Ecto neural progenitor cell (in vitro differentiated cells): ENCODE results near the gene DGCR6L.
A peak's percentile ranks its signal among the peaks of the same experiment; 100 is the strongest.
"Not testable (repeated sequence)": the region's sequence is repeated elsewhere in the genome, so short reads cannot be mapped to it uniquely, and the experiment has no call there.

Source experiments
- DNase-seq: peaks from one replicate; pipeline ENCODE4 v3.0.0-alpha.2; 2018; ENCODE audit warnings: low spot score

DGCR6L gene

GRCh38 chr22:20308806-20309650, 10.8 kb downstream of the DGCR6L start:
- not testable (repeated sequence) for DNase-seq

- not testable (repeated sequence) for DNase-seq
These were observed 12.1 kb downstream of the DGCR6L start for GRCh38 chr22:20307448-20308447.

- not testable (repeated sequence) for DNase-seq
These were observed 13.0 kb downstream of the DGCR6L start for GRCh38 chr22:20306646-20307447.

- DNase-seq: no peak
These were observed 13.8 kb downstream of the DGCR6L start for GRCh38 chr22:20305894-20306645.

- DNase-seq: not testable (repeated sequence)
These were observed 14.5 kb downstream of the DGCR6L start for GRCh38 chr22:20305230-20305893.

GRCh38 chr22:20304646-20305045, 15.2 kb downstream of the DGCR6L start:
- DNase-seq: no peak

GRCh38 chr22:20303229-20303534, 16.7 kb downstream of the DGCR6L start:
- DNase-seq: not testable (repeated sequence)

GRCh38 chr22:20302438-20303228, 17.2 kb downstream of the DGCR6L start:
- no peak for DNase-seq

- no peak for DNase-seq
These were observed 20.1 kb downstream of the DGCR6L start for GRCh38 chr22:20299746-20300136.

GRCh38 chr22:20298803-20299745, 20.8 kb downstream of the DGCR6L start:
- DNase-seq: peak; percentile 96

GRCh38 chr22:20298110-20298802, 21.6 kb downstream of the DGCR6L start:
- DNase-seq: no peak

GRCh38 chr22:20297414-20298109, 22.3 kb downstream of the DGCR6L start:
- no peak for DNase-seq

- no peak for DNase-seq
These were observed 23.3 kb downstream of the DGCR6L start for GRCh38 chr22:20296598-20296997.

GRCh38 chr22:20295262-20296064, 24.4 kb downstream of the DGCR6L start:
- no peak for DNase-seq

- no peak for DNase-seq
These were observed 27.1 kb downstream of the DGCR6L start for GRCh38 chr22:20292673-20293232.

GRCh38 chr22:20292108-20292507, 27.8 kb downstream of the DGCR6L start:
- no peak for DNase-seq
